T-helper 1 cell treated with Interleukin-12 subunit alpha and Interleukin-12 subunit beta and Interleukin-4 antibody, amounts not matched to agents 30 μg/mL and 1 μg/mL, for 36 hours (primary cell): ENCODE results near the gene EPHA4.

Experiments used
- H3K27ac Mint-ChIP-seq: one replicate; pipeline ENCODE4 v1.8.0; 2021; ENCODE audit warnings: mild to moderate bottlenecking, mixed read lengths
- H3K27me3 Mint-ChIP-seq: one replicate; pipeline ENCODE4 v1.8.0; 2021; ENCODE audit warnings: low read depth, mixed read lengths
- H3K36me3 Mint-ChIP-seq: one replicate; pipeline ENCODE4 v1.8.0; 2021; ENCODE audit warnings: low read depth, mixed read lengths
- H3K4me1 Mint-ChIP-seq: one replicate; pipeline ENCODE4 v1.8.0; 2021; ENCODE audit warnings: low read depth, mixed read lengths
- H3K4me3 Mint-ChIP-seq: one replicate; pipeline ENCODE4 v1.8.0; 2021; ENCODE audit warnings: mild to moderate bottlenecking, moderate library complexity, mixed read lengths
- H3K9me3 Mint-ChIP-seq: one replicate; pipeline ENCODE4 v1.8.0; 2021; ENCODE audit warnings: mixed read lengths

Gene EPHA4

DNA sequence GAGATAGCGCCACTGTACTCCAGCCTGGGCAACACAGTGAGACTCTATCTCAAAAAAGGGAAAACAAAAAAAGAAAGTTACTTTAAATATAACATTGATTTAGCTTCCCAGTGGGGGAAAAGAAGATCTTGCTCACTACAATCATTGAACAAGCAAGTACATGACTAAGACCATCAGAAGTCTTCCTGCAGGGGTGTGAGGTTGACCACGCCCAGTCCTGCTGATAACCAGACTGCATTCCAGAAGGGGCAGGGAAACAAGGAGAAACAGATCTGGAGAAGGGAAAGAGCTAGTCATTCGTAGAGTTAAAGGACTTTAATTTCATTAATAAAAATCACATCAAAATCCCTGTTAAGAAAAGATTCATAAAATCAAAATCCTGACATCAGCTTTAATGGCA, 77.5 kb downstream of the EPHA4 start:
- Mint-ChIP-seq H3K4me3 (no peak overlapping the region), H3K36me3 (peaks cover 4% of the 10 kb centered on the region), H3K9me3 (no peaks in the 10 kb centered on the region), H3K27ac (no peak overlapping the region), H3K27me3 (peaks cover 21% of the 10 kb centered on the region), H3K4me1 (peaks cover 3% of the 10 kb centered on the region)

DNA sequence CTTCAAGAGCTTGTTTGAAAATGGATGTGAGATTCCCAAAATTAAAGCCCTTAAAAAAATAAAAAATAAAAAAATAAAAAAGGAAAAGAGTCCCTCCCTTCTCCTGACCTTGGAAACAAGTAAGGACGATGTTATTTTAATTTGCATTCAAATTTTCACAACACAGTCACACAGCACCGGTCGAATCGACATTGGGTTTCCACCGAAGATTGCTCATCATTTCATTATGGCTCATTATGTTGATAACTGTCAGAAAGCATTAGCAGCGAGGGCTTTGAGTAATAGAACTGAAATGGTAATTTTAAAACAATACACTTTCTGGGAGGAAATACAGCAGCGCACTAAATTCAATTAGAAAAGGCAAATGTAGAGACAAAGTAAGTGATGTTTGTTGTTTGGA, 78.7 kb downstream of the EPHA4 start:
- peaks cover 3% of the 10 kb centered on the region for H3K4me1 Mint-ChIP-seq
- H3K36me3 Mint-ChIP-seq: peaks cover 4% of the 10 kb centered on the region
- peaks cover 27% of the 10 kb centered on the region for H3K27me3 Mint-ChIP-seq
- no peak overlapping the region for H3K4me3 Mint-ChIP-seq
- H3K9me3 Mint-ChIP-seq: no peaks in the 10 kb centered on the region
- no peak overlapping the region for H3K27ac Mint-ChIP-seq

DNA sequence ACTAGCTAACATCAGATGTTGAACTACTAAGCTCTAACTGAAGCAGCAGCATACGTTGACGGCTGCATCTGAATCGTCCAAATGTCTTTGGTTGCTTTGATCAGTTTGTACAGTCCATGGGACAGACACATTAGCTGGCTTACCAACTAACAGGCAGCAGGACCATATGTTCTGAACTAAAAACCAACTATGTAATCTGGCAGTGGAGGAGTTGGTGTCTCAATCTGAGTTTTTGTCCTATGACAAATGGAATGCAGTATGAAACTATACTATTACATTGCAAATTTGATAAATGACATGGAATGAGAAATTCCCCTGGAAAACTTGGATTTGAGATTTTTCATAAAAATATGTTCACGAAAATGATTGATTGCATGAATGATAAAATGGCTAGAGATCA, 79.5 kb downstream of the EPHA4 start:
- no peaks in the 10 kb centered on the region for H3K4me1 Mint-ChIP-seq
- no peak overlapping the region for H3K27ac Mint-ChIP-seq
- H3K9me3 Mint-ChIP-seq: no peaks in the 10 kb centered on the region
- no peak overlapping the region for H3K4me3 Mint-ChIP-seq
- H3K27me3 Mint-ChIP-seq: peaks cover 21% of the 10 kb centered on the region
- peaks cover 1% of the 10 kb centered on the region for H3K36me3 Mint-ChIP-seq

DNA sequence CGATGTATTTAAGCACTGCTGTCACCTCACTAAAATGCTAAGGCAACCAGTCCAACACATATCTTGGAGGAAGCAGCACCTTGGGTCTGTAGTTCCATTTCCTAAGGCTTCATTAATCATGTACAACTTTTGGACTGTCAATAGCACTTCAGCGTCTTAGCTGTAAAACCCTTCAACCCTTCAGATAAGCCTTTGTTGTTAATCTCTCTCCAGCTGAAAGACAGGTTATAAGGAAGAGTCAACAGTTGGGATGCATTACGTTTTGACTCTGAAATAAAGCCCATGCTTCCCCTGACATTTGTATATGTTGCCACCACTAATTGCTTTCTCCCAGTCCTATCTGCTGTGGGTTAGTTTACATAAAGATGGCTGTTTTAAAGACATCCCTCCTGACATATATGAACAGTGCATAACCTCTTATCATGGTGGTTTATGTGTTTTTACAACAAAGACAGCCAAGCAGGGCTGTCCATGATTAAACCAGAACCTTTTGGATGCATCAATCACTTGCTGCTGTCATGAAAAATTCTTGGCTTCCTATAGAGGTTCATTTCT, 81.5 kb downstream of the EPHA4 start:
- Mint-ChIP-seq H3K27me3 (peaks cover 21% of the 10 kb centered on the region), H3K9me3 (no peaks in the 10 kb centered on the region), H3K27ac (no peak overlapping the region), H3K4me3 (no peak overlapping the region), H3K36me3 (peaks cover 1% of the 10 kb centered on the region), H3K4me1 (no peaks in the 10 kb centered on the region)

DNA sequence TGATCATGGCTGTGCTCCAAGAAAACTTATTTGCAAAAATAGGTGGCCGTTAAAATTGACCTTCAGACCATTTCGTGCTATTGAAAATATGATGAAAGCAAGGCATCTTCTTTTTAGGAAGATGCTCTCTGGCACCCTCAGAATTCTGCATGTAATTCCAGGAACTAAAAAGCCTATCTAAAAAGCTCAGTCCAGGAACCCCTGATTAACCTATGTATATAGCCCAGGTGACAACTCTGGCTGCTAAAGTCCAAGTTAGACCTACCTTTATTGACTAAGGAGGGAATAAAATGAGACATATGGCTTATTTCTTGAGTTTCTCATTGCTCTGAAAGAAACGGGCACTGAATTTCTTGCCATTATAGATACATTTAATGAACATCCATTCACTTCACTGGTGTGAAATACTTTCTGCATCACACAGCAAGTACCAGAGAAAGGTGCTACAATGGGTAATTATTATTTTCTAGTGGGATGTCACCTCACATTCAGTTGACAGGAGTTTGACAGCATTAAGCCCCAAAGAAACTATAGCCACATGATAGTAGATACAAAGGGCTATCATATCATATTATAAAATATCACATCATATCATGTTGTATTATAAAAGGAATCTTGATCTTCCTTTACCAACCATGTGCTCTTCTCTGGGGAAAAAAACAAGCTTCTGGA, 83.8 kb downstream of the EPHA4 start:
- Mint-ChIP-seq H3K27ac (no peak overlapping the region), H3K27me3 (peaks cover 21% of the 10 kb centered on the region), H3K4me1 (no peaks in the 10 kb centered on the region), H3K9me3 (no peaks in the 10 kb centered on the region), H3K36me3 (no peaks in the 10 kb centered on the region), H3K4me3 (no peak overlapping the region)

DNA sequence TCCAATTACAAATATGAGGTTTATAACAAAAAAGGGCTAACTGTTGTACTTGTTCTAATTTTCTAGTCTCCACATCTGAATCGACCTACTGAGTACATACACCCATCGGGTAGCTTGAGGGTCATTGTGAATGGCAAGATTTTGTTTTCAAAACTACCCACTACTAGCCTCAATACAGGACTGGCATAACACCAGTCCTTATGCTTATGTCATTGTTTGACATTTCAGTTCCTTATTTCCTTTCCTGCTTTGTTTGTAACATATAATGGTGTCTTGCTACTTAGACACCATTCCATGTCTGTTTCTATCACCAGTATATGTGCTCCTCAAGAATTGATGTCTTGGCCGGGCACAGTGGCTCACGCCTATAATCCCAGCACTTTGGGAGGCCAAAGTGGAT, 86.0 kb downstream of the EPHA4 start:
- H3K36me3 Mint-ChIP-seq: no peaks in the 10 kb centered on the region
- no peak overlapping the region for H3K4me3 Mint-ChIP-seq
- no peaks in the 10 kb centered on the region for H3K4me1 Mint-ChIP-seq
- no peaks in the 10 kb centered on the region for H3K9me3 Mint-ChIP-seq
- H3K27ac Mint-ChIP-seq: no peak overlapping the region
- peaks cover 14% of the 10 kb centered on the region for H3K27me3 Mint-ChIP-seq

DNA sequence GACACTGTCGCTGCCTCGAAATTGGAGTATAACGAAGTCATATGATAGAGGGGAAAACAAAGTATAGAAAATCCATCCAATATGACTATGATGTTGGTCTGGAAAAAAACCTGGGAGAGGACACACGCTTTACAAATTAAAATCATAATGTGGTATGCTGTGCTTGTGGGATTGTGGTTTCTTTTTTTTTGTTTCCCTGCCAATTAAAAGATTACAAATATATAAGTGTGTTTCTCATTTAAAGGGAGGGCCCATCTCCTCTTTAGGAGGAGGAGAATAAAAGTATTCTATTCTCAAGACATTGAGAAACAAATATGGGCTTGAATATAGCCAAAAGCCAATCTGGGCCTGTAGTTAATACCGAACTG, 86.6 kb downstream of the EPHA4 start:
- no peak overlapping the region for H3K4me3 Mint-ChIP-seq
- no peaks in the 10 kb centered on the region for H3K9me3 Mint-ChIP-seq
- H3K4me1 Mint-ChIP-seq: no peaks in the 10 kb centered on the region
- peaks cover 9% of the 10 kb centered on the region for H3K27me3 Mint-ChIP-seq
- H3K36me3 Mint-ChIP-seq: no peaks in the 10 kb centered on the region
- no peak overlapping the region for H3K27ac Mint-ChIP-seq

DNA sequence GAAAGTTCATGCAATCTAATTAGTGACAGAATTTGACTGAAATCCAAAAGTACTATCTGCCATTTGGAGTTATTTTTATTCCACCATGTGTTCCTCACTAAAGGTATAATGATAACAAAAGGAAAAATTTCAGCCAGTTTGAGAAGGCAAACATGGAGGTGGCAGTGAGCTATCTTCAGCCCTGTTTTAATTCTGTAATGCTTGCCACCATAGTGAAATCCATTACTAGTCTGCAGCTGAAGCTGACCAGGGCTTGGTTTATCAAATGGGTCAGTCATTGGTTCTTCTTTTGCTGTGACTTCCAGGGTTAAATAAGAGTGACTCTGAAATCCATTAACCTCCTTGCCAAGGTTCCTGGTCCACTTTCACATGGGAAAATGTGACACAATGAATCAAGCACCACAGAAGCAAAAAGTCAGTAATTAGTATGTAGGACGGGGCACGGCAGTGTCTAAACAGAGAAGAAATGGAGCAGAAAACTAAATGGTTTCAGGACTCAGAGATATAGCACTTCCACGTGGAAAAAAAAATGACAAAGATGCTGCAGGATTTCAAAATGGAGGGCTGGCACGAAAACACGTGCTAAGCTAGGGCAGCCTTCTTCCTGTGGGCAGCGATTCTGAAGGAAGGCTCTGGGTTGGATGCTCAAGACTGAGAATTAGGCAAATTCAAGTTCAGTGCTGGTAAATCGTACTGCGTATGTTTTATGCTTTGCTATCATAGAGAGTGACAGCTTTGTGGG, 87.2 kb downstream of the EPHA4 start:
- H3K4me1 Mint-ChIP-seq: no peaks in the 10 kb centered on the region
- H3K36me3 Mint-ChIP-seq: no peaks in the 10 kb centered on the region
- H3K4me3 Mint-ChIP-seq: no peak overlapping the region
- no peak overlapping the region for H3K27ac Mint-ChIP-seq
- no peaks in the 10 kb centered on the region for H3K9me3 Mint-ChIP-seq
- peaks cover 9% of the 10 kb centered on the region for H3K27me3 Mint-ChIP-seq

DNA sequence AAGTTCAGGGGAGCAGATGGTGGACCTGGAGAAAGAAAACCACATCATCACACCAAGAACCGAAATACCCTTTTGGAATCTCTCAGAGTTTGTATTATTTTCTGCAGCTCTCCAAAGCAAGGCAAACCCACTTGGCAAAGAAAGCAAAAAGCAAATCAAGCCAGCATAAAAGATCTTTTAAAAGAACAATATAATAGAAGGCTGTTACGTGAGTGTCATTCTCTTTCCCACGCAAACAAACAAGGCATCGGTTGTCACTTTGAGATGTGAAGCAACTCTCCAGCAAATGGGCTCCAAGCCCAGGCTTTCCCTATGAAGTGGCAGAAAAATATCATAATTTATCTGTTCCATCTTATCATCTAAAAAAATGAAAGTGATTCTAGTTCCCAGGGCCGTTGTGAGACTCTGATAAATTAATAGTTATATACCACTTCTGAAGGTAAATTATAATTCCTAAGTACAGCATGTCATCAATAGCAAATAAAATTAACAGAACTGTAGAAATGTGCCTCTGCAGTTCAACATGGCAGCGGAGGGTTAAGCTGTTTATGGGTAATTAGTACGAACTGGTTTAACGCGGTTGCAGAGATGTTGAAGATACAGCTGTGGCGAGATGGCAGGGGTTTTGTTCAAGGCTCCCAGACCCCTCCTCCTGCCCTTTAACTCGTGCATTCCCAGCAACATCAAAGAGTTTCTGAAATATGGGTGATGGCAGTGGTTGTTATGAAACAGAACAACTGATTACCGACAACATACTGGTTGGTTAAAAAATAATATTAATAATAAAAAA, 89.2 kb downstream of the EPHA4 start:
- Mint-ChIP-seq H3K27ac (no peak overlapping the region), H3K9me3 (no peaks in the 10 kb centered on the region), H3K4me1 (peaks cover 3% of the 10 kb centered on the region), H3K4me3 (no peak overlapping the region), H3K36me3 (no peaks in the 10 kb centered on the region), H3K27me3 (no peaks in the 10 kb centered on the region)

DNA sequence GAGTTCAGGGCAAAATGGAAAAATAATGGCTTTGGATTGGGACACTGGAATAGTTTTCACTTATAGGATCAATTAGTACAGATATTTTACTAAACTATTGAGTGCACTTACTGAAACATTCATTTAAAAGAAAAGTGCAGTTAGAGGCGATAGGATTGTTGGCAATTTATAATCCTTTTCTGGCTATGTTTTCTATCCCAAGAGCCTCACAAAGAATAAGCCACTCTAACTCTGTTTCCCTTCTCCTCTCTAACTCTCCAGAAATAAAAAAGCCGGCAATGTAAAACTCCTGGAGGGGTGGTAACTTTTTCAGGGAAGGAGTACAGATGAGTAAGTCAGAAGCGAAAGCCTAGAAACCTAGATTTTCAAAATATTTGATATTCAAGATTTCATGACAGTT, 91.3 kb downstream of the EPHA4 start:
- H3K4me3 Mint-ChIP-seq: no peak overlapping the region
- H3K27me3 Mint-ChIP-seq: no peaks in the 10 kb centered on the region
- peaks cover 3% of the 10 kb centered on the region for H3K4me1 Mint-ChIP-seq
- H3K27ac Mint-ChIP-seq: no peak overlapping the region
- no peaks in the 10 kb centered on the region for H3K9me3 Mint-ChIP-seq
- H3K36me3 Mint-ChIP-seq: no peaks in the 10 kb centered on the region

DNA sequence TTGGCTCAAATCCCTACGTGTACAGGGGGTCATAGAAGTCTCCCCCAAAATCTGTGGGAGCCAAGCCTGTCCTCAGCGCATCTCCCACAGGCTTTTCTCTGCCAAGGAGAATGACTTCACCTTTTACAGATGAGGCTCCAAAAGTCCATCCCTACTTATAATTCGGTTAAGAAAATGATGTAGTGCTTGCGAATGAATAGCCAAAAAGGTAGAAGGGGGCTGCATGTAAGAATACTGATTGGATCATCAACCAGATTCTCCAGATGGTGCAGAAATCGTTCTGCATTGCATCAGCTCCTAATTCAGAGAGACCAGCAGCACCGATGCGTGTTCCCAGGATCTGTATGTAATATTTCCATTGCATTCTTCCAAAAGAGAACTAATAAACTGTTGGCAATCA, 91.9 kb downstream of the EPHA4 start:
- no peaks in the 10 kb centered on the region for H3K9me3 Mint-ChIP-seq
- H3K27me3 Mint-ChIP-seq: no peaks in the 10 kb centered on the region
- no peaks in the 10 kb centered on the region for H3K36me3 Mint-ChIP-seq
- no peak overlapping the region for H3K27ac Mint-ChIP-seq
- no peak overlapping the region for H3K4me3 Mint-ChIP-seq
- peaks cover 3% of the 10 kb centered on the region for H3K4me1 Mint-ChIP-seq

DNA sequence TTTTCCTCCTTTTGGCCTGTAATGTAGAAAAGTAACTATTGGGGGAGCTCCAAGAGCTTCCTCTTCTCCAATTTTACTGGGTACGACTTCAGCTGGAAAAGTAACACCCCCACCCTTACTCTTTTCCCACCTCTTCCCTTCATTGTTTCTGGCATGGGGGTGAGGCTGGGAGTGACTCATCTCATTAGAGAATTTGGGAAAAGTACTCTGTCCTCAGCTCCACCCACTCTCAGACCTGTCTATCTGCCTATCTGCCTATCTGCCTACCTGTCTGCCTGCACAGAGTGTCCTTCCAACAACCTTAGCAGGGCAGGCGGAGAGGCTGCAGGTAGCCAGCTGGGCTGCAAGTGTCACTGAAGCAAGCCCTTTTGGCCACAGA, 93.6 kb downstream of the EPHA4 start:
- no peaks in the 10 kb centered on the region for H3K9me3 Mint-ChIP-seq
- H3K36me3 Mint-ChIP-seq: no peaks in the 10 kb centered on the region
- H3K4me1 Mint-ChIP-seq: peaks cover 3% of the 10 kb centered on the region
- H3K27me3 Mint-ChIP-seq: no peaks in the 10 kb centered on the region
- no peak overlapping the region for H3K4me3 Mint-ChIP-seq
- no peak overlapping the region for H3K27ac Mint-ChIP-seq

DNA sequence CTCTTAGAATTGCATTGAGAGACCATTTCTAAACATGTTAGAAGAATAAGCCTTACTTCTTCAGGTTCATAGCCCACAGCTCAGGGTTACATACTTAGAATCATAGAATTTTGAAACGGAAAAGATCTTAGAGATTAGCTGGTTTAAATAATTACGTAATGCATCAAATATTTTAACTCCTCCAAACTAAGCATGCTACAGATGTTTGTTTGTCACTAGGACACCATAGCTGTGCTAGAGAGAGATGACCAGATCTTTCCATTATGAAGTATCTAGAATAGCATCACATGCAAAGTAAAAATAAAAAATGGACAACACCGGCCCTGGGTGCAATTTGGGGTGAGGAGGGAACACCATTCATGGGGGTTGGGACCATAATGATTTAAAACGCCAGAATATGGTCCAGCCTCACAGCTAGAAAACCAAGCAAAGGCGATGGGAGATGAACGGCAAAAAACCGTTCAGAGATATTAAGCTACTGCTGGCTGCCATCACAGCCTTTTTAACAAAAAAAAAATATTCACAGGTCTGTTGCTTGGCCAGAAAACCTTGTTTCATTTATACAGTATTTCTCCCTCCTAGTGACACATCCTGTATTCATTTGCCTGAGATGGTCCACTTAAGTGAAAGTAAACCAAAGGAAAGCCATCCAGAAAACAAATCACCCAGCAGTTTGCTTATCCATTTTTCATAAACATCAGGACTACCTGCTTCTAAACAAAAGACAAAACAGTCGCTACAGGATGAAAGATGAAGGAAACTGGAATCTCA, 94.2 kb downstream of the EPHA4 start:
- Mint-ChIP-seq H3K27me3 (no peaks in the 10 kb centered on the region), H3K4me3 (no peak overlapping the region), H3K36me3 (no peaks in the 10 kb centered on the region), H3K4me1 (peaks cover 3% of the 10 kb centered on the region), H3K9me3 (no peaks in the 10 kb centered on the region), H3K27ac (no peak overlapping the region)

DNA sequence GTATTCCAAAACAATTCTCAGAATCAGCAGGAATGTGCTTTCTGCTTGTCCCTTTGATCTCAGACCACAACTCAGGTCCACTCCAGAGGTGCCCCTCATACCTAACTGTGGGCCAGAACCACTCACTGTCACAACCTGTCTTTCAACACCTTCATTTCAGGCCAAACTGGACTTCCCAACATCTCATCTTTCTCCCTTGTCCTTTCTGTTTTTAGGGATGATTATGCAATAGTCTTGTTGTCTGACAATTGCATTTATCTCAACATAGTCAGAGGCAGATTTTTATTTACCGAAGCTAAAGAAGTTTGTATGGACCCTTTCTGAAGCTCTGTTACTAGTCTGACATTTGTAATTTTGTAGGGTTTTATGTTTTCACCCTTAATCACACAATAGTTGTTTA, 95.9 kb downstream of the EPHA4 start:
- Mint-ChIP-seq H3K27me3 (no peaks in the 10 kb centered on the region), H3K27ac (no peak overlapping the region), H3K4me1 (peaks cover 3% of the 10 kb centered on the region), H3K9me3 (no peaks in the 10 kb centered on the region), H3K4me3 (no peak overlapping the region), H3K36me3 (no peaks in the 10 kb centered on the region)
